GM12878 (cell line): Measurements from ENCODE around the gene RET. TPM values are rescaled to one million over a fixed set of nuclear protein-coding genes. Genes with fewer than 3 reads are reported as not detected.

Experiments
- ATAC-seq: fragments of 200-7000 bp; cut with Tn5 transposase; 3 replicates; pipeline ENCODE4 v1.9.1; 2020; ENCODE audit warnings: mild to moderate bottlenecking, moderate library complexity
- BruUV-seq: library from RNA; stranded (reverse); fragments of 400-500 nt; replicated peaks from 2 replicates; lab custom pipeline; 2021; lab: Mats Ljungman, UMichigan
- CTCF ChIA-PET: fragments of 300-600 bp; sonication (Branson Sonifier 250); formaldehyde crosslinking; extraction: SDS; loops from one replicate; lab custom pipeline; 2021; ENCODE audit warnings: inconsistent platforms; lab: Yijun Ruan, JAX
- POLR2A ChIA-PET: fragments of 350-600 bp; formaldehyde crosslinking; extraction: SDS; loops from one replicate; lab custom pipeline; 2021; ENCODE audit warnings: inconsistent platforms; lab: Charles Lee
- RAD21 ChIA-PET: fragments of 300-600 bp; sonication (Branson Sonifier 250); formaldehyde crosslinking; loops from one replicate; lab custom pipeline; 2023; ENCODE audit warnings: antibody characterized with exemption; ENCODE audit not compliant: unreplicated experiment; lab: Charles Lee
- SMC1A ChIA-PET: fragments of 300-600 bp; sonication (Branson Sonifier 250); formaldehyde crosslinking; loops from one replicate; lab custom pipeline; 2023; ENCODE audit not compliant: unreplicated experiment, uncharacterized antibody; lab: Charles Lee
- DNase-seq: peaks from one replicate; pipeline ENCODE4 v3.0.0-alpha.2; 2011; ENCODE audit warnings: low read depth, low spot score
- FAIRE-seq: peaks from 3 replicates; lab custom pipeline; 2011; peaks lifted over from hg19 to GRCh38; lab: Jason Lieb, UNC
- H2AFZ ChIP-seq: 2 replicates; pipeline ENCODE4 v1.6.0; 2011; ENCODE audit warnings: low read depth, low read length, control low read depth; ENCODE audit not compliant: control insufficient read depth
- H3K27ac ChIP-seq: 2 replicates; pipeline ENCODE4 v1.5.1; 2011; ENCODE audit warnings: control low read depth; ENCODE audit not compliant: control insufficient read depth, insufficient read depth
- H3K27me3 ChIP-seq, 2 experiments: replicated peaks in 1 of 2; 2 replicates each; pipeline versions ENCODE4 v1.6.0 to v1.6.1; 2011; ENCODE audit warnings: low read length in 1 of 2; ENCODE audit not compliant: control insufficient read depth in 2 of 2, insufficient read depth in 2 of 2
- H3K36me3 ChIP-seq, 2 experiments: 2 replicates each; pipeline ENCODE4 v1.5.1; 2011; ENCODE audit warnings: low read length in 1 of 2; ENCODE audit not compliant: control insufficient read depth in 2 of 2, insufficient read depth in 2 of 2
- H3K4me1 ChIP-seq: 2 replicates; pipeline ENCODE4 v1.6.1; 2011; ENCODE audit warnings: mild to moderate bottlenecking, low read length, moderate library complexity, mixed read lengths; ENCODE audit not compliant: control insufficient read depth, insufficient read depth
- H3K4me2 ChIP-seq: 2 replicates; pipeline ENCODE4 v1.6.0; 2011; ENCODE audit warnings: control low read depth; ENCODE audit not compliant: control insufficient read depth, insufficient read depth
- H3K4me3 ChIP-seq: fragments of 200-600 bp; sonication (generic); 2 replicates; pipeline ENCODE4 v1.5.1; 2016
- H3K79me2 ChIP-seq: 2 replicates; pipeline ENCODE4 v1.6.0; 2011; ENCODE audit warnings: low read length; ENCODE audit not compliant: control insufficient read depth, insufficient read depth
- H3K9ac ChIP-seq: 2 replicates; pipeline ENCODE4 v1.8.0; 2011; ENCODE audit warnings: low read length, control low read depth, mixed read lengths; ENCODE audit not compliant: control insufficient read depth, insufficient read depth
- H3K9me3 ChIP-seq: replicated peaks from 3 replicates; pipeline ENCODE4 v1.5.1; 2011; ENCODE audit warnings: mild to moderate bottlenecking, low read length; ENCODE audit not compliant: control insufficient read depth, insufficient read depth
- H4K20me1 ChIP-seq: 2 replicates; pipeline ENCODE4 v1.6.0; 2011; ENCODE audit not compliant: control insufficient read depth, insufficient read depth
- CREM ChIP-seq: IDR thresholded peaks from 2 replicates; pipeline ENCODE4 v1.6.1; 2014; ENCODE audit warnings: antibody characterized with exemption, low read depth
- EED ChIP-seq: sonication (generic); IDR thresholded peaks from 2 replicates; pipeline ENCODE4 v1.6.1; 2016; ENCODE audit warnings: antibody characterized with exemption, low read depth
- EGR1 ChIP-seq, 2 experiments: IDR thresholded peaks; 1 replicate in 1 of 2; 2 replicates in 1 of 2; pipeline ENCODE4 v1.6.1; 2011 to 2012; ENCODE audit warnings: low read depth in 2 of 2, low read length in 2 of 2, borderline replicate concordance in 1 of 2, mild to moderate bottlenecking in 1 of 2, moderate library complexity in 1 of 2
- FOS ChIP-seq: IDR thresholded peaks from 3 replicates; pipeline ENCODE4 v1.6.1; 2011; ENCODE audit warnings: borderline replicate concordance; ENCODE audit not compliant: insufficient read length; ENCODE audit errors: extremely low read depth
- IRF3 ChIP-seq: fragments of 450-650 bp; IDR thresholded peaks from 2 replicates; pipeline ENCODE4 v1.6.1; 2014; ENCODE audit warnings: mild to moderate bottlenecking
- MTA2 ChIP-seq: fragments of 450-650 bp; IDR thresholded peaks from 2 replicates; pipeline ENCODE4 v1.6.1; 2016; ENCODE audit warnings: low read depth, mild to moderate bottlenecking, moderate library complexity
- PML ChIP-seq: IDR thresholded peaks from 2 replicates; pipeline ENCODE4 v1.6.1; 2012; ENCODE audit warnings: low read length, inconsistent platforms
- RFX5 ChIP-seq: IDR thresholded peaks from 2 replicates; pipeline ENCODE4 v1.6.1; 2011; ENCODE audit warnings: low read depth, low read length, improper control_type of control experiment
- SIX5 ChIP-seq: IDR thresholded peaks from 2 replicates; pipeline ENCODE4 v1.6.1; 2011; ENCODE audit warnings: mild to moderate bottlenecking, low read depth, low read length, moderate library complexity; ENCODE audit not compliant: severe bottlenecking
- SMAD5 ChIP-seq: IDR thresholded peaks from 2 replicates; pipeline ENCODE4 v1.6.1; 2016; ENCODE audit warnings: antibody characterized with exemption, low read depth
- SMARCA5 ChIP-seq: fragments of 450-650 bp; IDR thresholded peaks from 2 replicates; pipeline ENCODE4 v1.6.1; 2017; ENCODE audit warnings: mild to moderate bottlenecking
- SP1 ChIP-seq: IDR thresholded peaks from one replicate; pipeline ENCODE4 v1.6.1; 2011; ENCODE audit warnings: low read depth, low read length
- SREBF1 ChIP-seq: IDR thresholded peaks from 2 replicates; pipeline ENCODE4 v1.6.1; 2012; ENCODE audit warnings: mild to moderate bottlenecking, low read length
- STAT1 ChIP-seq: fragments of 450-650 bp; conservative IDR thresholded peaks from 2 replicates; pipeline ENCODE4 v1.6.1; 2014; ENCODE audit warnings: antibody characterized with exemption, mild to moderate bottlenecking
- STAT3 ChIP-seq: IDR thresholded peaks from 2 replicates; pipeline ENCODE4 v1.6.1; 2011; ENCODE audit warnings: low read depth, low read length, improper control_type of control experiment
- TCF12 ChIP-seq: IDR thresholded peaks from 2 replicates; pipeline ENCODE4 v1.6.1; 2011; ENCODE audit warnings: low read depth, mild to moderate bottlenecking, low read length
- TCF3 ChIP-seq: IDR thresholded peaks from 2 replicates; pipeline ENCODE4 v1.6.1; 2012; ENCODE audit warnings: low read depth, mild to moderate bottlenecking, low read length, borderline replicate concordance; ENCODE audit not compliant: insufficient read depth
- ZSCAN29 ChIP-seq: fragments of 450-650 bp; IDR thresholded peaks from 2 replicates; pipeline ENCODE4 v1.6.1; 2017; ENCODE audit warnings: mild to moderate bottlenecking, moderate library complexity
- WGBS: methylation state at CpG from one replicate; pipeline ENCODE4 v1.1.6; 2016; ENCODE audit warnings: low lambda C conversion rate; ENCODE audit not compliant: insufficient replicate concordance, insufficient coverage; ENCODE audit errors: missing lambda C conversion rate; 5-methylcytosine and 5-hydroxymethylcytosine counted together
- in situ Hi-C: fragments of 300-500 bp; cut with MboI; formaldehyde crosslinking; loops from 9 replicates; pipeline ENCODE4 v1.14.3; 2018; ENCODE audit warnings: mixed read lengths
- intact Hi-C: fragments of 100-400 bp; cut with micrococcal nuclease; formaldehyde crosslinking; loops from one replicate; pipeline ENCODE4 v1.14.2; 2022; ENCODE audit not compliant: unreplicated experiment
- polyA plus RNA-seq, 11 experiments: library from polyadenylated mRNA; depleted of rRNA in 4 of 11; unstranded in 6 of 11; stranded (reverse) in 5 of 11; fragments of >200 nt; fragmentation: Nextera tagmentation in 4 of 11; fragmentation: Illumina TruSeq in 1 of 11; extraction: Ambion mirVana in 4 of 11; extraction: Trizol in 1 of 11; gene quantifications; 1 replicate in 1 of 11; 2 replicates in 10 of 11; pipeline versions ENCODE4 v1.2.1 to v1.2.3, GENCODE V29; 2011 to 2016; ENCODE audit warnings: inconsistent platforms in 2 of 11, missing spikeins in 2 of 11, low read depth in 1 of 11
- total RNA-seq, 4 experiments: library from RNA; depleted of rRNA in 3 of 4; stranded (reverse); fragments of >200 nt in 3 of 4; fragmentation: Illumina TruSeq in 1 of 4; extraction: Trizol in 1 of 4; gene quantifications; 2 replicates each; pipeline versions ENCODE4 v1.2.1 to v1.2.3, GENCODE V29; 2013 to 2021

The RET gene
- total and polyA plus RNA-seq, 10 of the 15 experiments (the other 5 are each of a cell fraction or from before 2014, with no cell fraction given): not detected

GRCh38 chr10:43069211-43069515 is 7.7 kb upstream of the RET start:
- SMC1A ChIA-PET: no interaction called here
- H3K4me3 ChIP-seq: no peak overlapping the region
- FAIRE-seq (no peak), DNase-seq (no peak), ATAC-seq (no peak)
- H3K9me3 ChIP-seq: no peaks in the 10 kb centered on the region
- H3K36me3 ChIP-seq: no peaks in the 10 kb centered on the region
- no peak overlapping the region for H2AFZ ChIP-seq
- no peaks in the 10 kb centered on the region for H3K4me1 ChIP-seq
- 11% methylated on average over 5 of the region's 5 CpGs for WGBS
- CTCF ChIA-PET: interaction anchor here (1.1 kb wide), 1 partner anchor 61 kb away, joined by 4 read pairs; no protein-coding TSS in a partner anchor
- RAD21 ChIA-PET: no interaction called here
- POLR2A ChIA-PET: no interaction called here
- H3K27me3 ChIP-seq: no peaks in the 10 kb centered on the region; a peak in 1 of 4 replicates
- no peaks in the 10 kb centered on the region for H4K20me1 ChIP-seq
- in situ Hi-C loops: no loop called here
- H3K79me2 ChIP-seq: no peaks in the 10 kb centered on the region
- H3K4me2 ChIP-seq: no peak overlapping the region
- intact Hi-C loops: no loop called here
- no peak overlapping the region for H3K27ac ChIP-seq
- H3K9ac ChIP-seq: no peak overlapping the region
- no TSS peak for BruUV-seq
- TF ChIP-seq SREBF1 (no peak), RFX5 (no peak), IRF3 (no peak), PML (no peak), SMARCA5 (no peak), ZSCAN29 (no peak), TCF3 (no peak)

GRCh38 chr10:43069579-43069978 is 7.3 kb upstream of the RET start:
- ATAC-seq (no peak), FAIRE-seq (no peak), DNase-seq (no peak)
- Histone ChIP-seq H3K27ac (no peak overlapping the region), H3K27me3 (no peaks in the 10 kb centered on the region; a peak in 1 of 4 replicates), H3K4me2 (no peak overlapping the region), H2AFZ (no peak overlapping the region), H4K20me1 (no peaks in the 10 kb centered on the region), H3K9ac (no peak overlapping the region), H3K36me3 (no peaks in the 10 kb centered on the region), H3K9me3 (no peaks in the 10 kb centered on the region), H3K79me2 (no peaks in the 10 kb centered on the region), H3K4me3 (no peak overlapping the region), H3K4me1 (no peaks in the 10 kb centered on the region)
- BruUV-seq: no TSS peak
- 10% methylated on average over 4 of the region's 4 CpGs for WGBS
- ChIA-PET POLR2A (no interaction called here), SMC1A (no interaction called here), RAD21 (no interaction called here), CTCF (no interaction called here)
- intact Hi-C loops (no loop called here), in situ Hi-C loops (no loop called here)
- TF ChIP-seq EED: no peak
- TF ChIP-seq EGR1 (IDR thresholded peaks at IDR 0.05; ENCODE audit: borderline replicate concordance in 1 of 2, low read depth in 2 of 2, low read length in 2 of 2): no peak
- TF ChIP-seq STAT3: no peak
- no peak for TF ChIP-seq FOS
- no peak for TF ChIP-seq SMAD5
- TF ChIP-seq SIX5: no peak
- no peak for TF ChIP-seq SREBF1
- no peak for TF ChIP-seq SP1
- no peak for TF ChIP-seq MTA2
- TF ChIP-seq CREM: no peak
- no peak for TF ChIP-seq STAT1
- no peak for TF ChIP-seq TCF12
